Fibroblast of lung (primary cell): ENCODE results near the gene MYO7A. TPM values are rescaled to one million over a fixed set of nuclear protein-coding genes. Genes with fewer than 3 reads are reported as not detected.

Experiments used
- DNase-seq, 2 donors: peaks; one replicate each; pipeline versions ENCODE4 v3.0.0 to v3.0.0-alpha.2; 2010; ENCODE audit warnings: low read depth in 2 of 2
- H2AFZ ChIP-seq: 2 replicates; pipeline ENCODE4 v1.5.1; 2012; ENCODE audit warnings: low read length, control low read depth, inconsistent platforms
- H3K27ac ChIP-seq: 2 replicates; pipeline ENCODE4 v1.5.1; 2011; ENCODE audit warnings: low read length, control low read depth; ENCODE audit not compliant: insufficient read depth
- H3K27me3 ChIP-seq: 2 replicates; pipeline ENCODE4 v1.5.1; 2011; ENCODE audit warnings: mild to moderate bottlenecking, low read length; ENCODE audit not compliant: control insufficient read depth, insufficient read depth
- H3K36me3 ChIP-seq: 2 replicates; pipeline ENCODE4 v1.5.1; 2011; ENCODE audit warnings: low read length; ENCODE audit not compliant: control insufficient read depth, insufficient read depth
- H3K4me1 ChIP-seq: 2 replicates; pipeline ENCODE4 v1.5.1; 2011; ENCODE audit warnings: low read length; ENCODE audit not compliant: control insufficient read depth, insufficient read depth; ENCODE audit errors: extremely low read depth
- H3K4me2 ChIP-seq: 2 replicates; pipeline ENCODE4 v1.5.1; 2011; ENCODE audit warnings: low read length, control low read depth; ENCODE audit not compliant: insufficient read depth; ENCODE audit errors: extremely low read depth
- H3K4me3 ChIP-seq, 4 experiments: fragments of 200-600 bp in 1 of 4; sonication (generic) in 1 of 4; replicated peaks in 1 of 4; 2 replicates each; pipeline ENCODE4 v1.5.1; 2011 to 2016; ENCODE audit warnings: low read length in 4 of 4, low read depth in 3 of 4, mild to moderate bottlenecking in 3 of 4, control low read depth in 2 of 4, inconsistent platforms in 1 of 4, mixed read lengths in 1 of 4; ENCODE audit not compliant: insufficient read depth in 1 of 4; ENCODE audit errors: control extremely low read depth in 1 of 4
- H3K79me2 ChIP-seq: 2 replicates; pipeline ENCODE4 v1.5.1; 2012; ENCODE audit warnings: mild to moderate bottlenecking, low read length, inconsistent platforms; ENCODE audit not compliant: control insufficient read depth, insufficient read depth
- H3K9ac ChIP-seq: 2 replicates; pipeline ENCODE4 v1.5.1; 2011; ENCODE audit warnings: mild to moderate bottlenecking, low read length, control low read depth; ENCODE audit not compliant: insufficient read depth
- H3K9me3 ChIP-seq: 2 replicates; pipeline ENCODE4 v1.5.1; 2012; ENCODE audit warnings: low read depth, low read length; ENCODE audit not compliant: control insufficient read depth, insufficient read depth
- H4K20me1 ChIP-seq: 2 replicates; pipeline ENCODE4 v1.5.1; 2011; ENCODE audit warnings: low read length; ENCODE audit not compliant: control insufficient read depth, insufficient read depth; ENCODE audit errors: extremely low read depth
- CTCF ChIP-seq, 2 donors: IDR thresholded peaks in 1 of 2; conservative IDR thresholded peaks in 1 of 2; 1 replicate in 1 of 2; 2 replicates in 1 of 2; pipeline ENCODE4 v1.5.1; 2011 to 2012; ENCODE audit warnings: low read length in 2 of 2, control low read depth in 1 of 2, inconsistent platforms in 1 of 2, low read depth in 1 of 2, mild to moderate bottlenecking in 1 of 2
- EZH2 ChIP-seq: IDR thresholded peaks from 2 replicates; pipeline ENCODE4 v1.5.1; 2012; ENCODE audit warnings: low read length, control low read depth, mild to moderate bottlenecking; ENCODE audit errors: missing control alignments
- polyA plus RNA-seq, 2 donors: library from polyadenylated mRNA; depleted of rRNA in 1 of 2; stranded (reverse) in 1 of 2; unstranded in 1 of 2; fragments of >200 nt; gene quantifications; 2 replicates each; pipeline ENCODE4 v1.2.1, GENCODE V29; 2011 to 2012; ENCODE audit warnings: missing spikeins in 1 of 2
- total RNA-seq: library from RNA; depleted of rRNA; stranded (reverse); fragments of >200 nt; gene quantifications from 2 replicates; pipeline ENCODE4 v1.2.1, GENCODE V29; 2014

The MYO7A gene
- total and polyA plus RNA-seq, 2 donors (not counting 1 experiment from before 2014, with no cell fraction given): 0.01 to 0.33 TPM

GRCh38 chr11:77170107-77170506 is 42.1 kb downstream of the MYO7A start:
- Histone ChIP-seq H3K9me3 (no peaks in the 10 kb centered on the region), H3K4me1 (no peaks in the 10 kb centered on the region), H3K79me2 (no peaks in the 10 kb centered on the region), H3K36me3 (no peaks in the 10 kb centered on the region), H2AFZ (no peak overlapping the region), H3K27me3 (peaks cover 8% of the 10 kb centered on the region), H3K4me2 (no peak overlapping the region), H3K4me3 (no peak overlapping the region), H4K20me1 (no peaks in the 10 kb centered on the region), H3K9ac (no peak overlapping the region), H3K27ac (no peak overlapping the region)
- DNase-seq: no peak
- no peak for TF ChIP-seq CTCF (conservative IDR thresholded peaks at IDR 0.05 in 1 of 2, IDR thresholded peaks at IDR 0.05 in 1 of 2; ENCODE audit: low read depth in 1 of 2, low read length in 2 of 2)
- TF ChIP-seq EZH2: no peak

GRCh38 chr11:77171254-77171653 is 43.2 kb downstream of the MYO7A start:
- H3K4me1 ChIP-seq: no peaks in the 10 kb centered on the region
- H3K9ac ChIP-seq: no peak overlapping the region
- no peak overlapping the region for H3K4me2 ChIP-seq
- no peak for DNase-seq
- TF ChIP-seq CTCF (conservative IDR thresholded peaks at IDR 0.05 in 1 of 2, IDR thresholded peaks at IDR 0.05 in 1 of 2; ENCODE audit: low read depth in 1 of 2, low read length in 2 of 2) (no peak), EZH2 (no peak)
- no peaks in the 10 kb centered on the region for H3K79me2 ChIP-seq
- no peak overlapping the region for H2AFZ ChIP-seq
- no peaks in the 10 kb centered on the region for H3K36me3 ChIP-seq
- peaks cover 3% of the 10 kb centered on the region for H3K27me3 ChIP-seq
- H3K27ac ChIP-seq: no peak overlapping the region
- no peaks in the 10 kb centered on the region for H4K20me1 ChIP-seq
- no peaks in the 10 kb centered on the region for H3K9me3 ChIP-seq
- no peak overlapping the region for H3K4me3 ChIP-seq

DNA sequence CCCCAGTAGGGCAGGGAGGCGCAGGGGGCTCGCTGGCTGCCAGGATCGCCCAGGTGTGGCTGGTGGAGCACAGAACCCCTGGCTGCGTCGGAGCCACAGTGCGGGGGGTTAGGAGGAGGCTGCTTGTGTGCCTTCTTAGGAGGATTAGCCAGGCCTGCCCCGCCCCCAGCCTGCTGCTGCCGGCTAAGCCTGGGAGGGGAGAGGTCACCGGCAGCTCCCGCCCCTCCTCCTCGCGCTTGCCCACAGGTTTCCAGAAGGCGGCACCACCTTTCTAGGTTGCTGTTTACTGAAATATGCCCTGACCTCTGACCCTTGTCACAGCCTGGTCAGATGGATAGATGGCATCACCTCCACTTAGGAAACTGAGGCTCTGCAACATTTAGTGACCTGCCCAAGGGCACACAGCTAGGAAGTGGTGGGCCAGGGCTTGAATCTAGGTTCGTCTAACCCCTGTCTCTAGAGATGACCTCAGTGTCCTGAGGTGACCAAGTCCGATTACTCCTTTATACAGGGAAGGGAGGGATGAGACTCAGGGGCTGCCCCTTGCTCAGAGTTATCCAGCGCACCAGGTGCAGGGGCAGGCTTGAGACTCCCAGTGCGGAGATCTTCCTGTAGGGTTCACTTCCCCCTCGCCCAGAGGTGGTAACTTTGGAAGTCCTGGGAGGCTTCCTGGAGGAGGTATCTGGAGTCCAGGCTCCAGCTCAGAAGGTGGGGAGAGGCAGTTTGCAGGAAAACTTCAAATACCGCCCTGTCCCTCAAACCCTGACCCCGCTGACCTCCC is 44.0 kb downstream of the MYO7A start:
- H3K27me3 ChIP-seq: peaks cover 3% of the 10 kb centered on the region
- no peak overlapping the region for H3K4me3 ChIP-seq
- no peak overlapping the region for H3K27ac ChIP-seq
- H4K20me1 ChIP-seq: no peaks in the 10 kb centered on the region
- no peaks in the 10 kb centered on the region for H3K79me2 ChIP-seq
- H3K36me3 ChIP-seq: no peaks in the 10 kb centered on the region
- no peak overlapping the region for H3K9ac ChIP-seq
- no peak for TF ChIP-seq EZH2
- TF ChIP-seq CTCF (conservative IDR thresholded peaks at IDR 0.05 in 1 of 2, IDR thresholded peaks at IDR 0.05 in 1 of 2; ENCODE audit: low read depth in 1 of 2, low read length in 2 of 2): no peak
- H2AFZ ChIP-seq: no peak overlapping the region
- no peak for DNase-seq
- H3K4me1 ChIP-seq: no peaks in the 10 kb centered on the region
- no peak overlapping the region for H3K4me2 ChIP-seq
- H3K9me3 ChIP-seq: no peaks in the 10 kb centered on the region
